HepG2 (cell line): ENCODE data around the gene RAD17. TPM values are rescaled to one million over a fixed set of nuclear protein-coding genes. Genes with fewer than 3 reads are reported as not detected.
A peak's percentile ranks its signal among the peaks of the same experiment; 100 is the strongest.

Experiments used
- BRCA1 ChIP-seq: sonication (generic); formaldehyde crosslinking; IDR thresholded peaks from 2 replicates; pipeline ENCODE4 v1.4.0; 2020; ENCODE audit warnings: missing genetic modification reagents
- DRAP1 ChIP-seq: IDR thresholded peaks from 2 replicates; pipeline ENCODE4 v1.6.1; 2016; ENCODE audit warnings: missing genetic modification reagents, missing compliant biosample characterization
- FOXP4 ChIP-seq: sonication (generic); formaldehyde crosslinking; IDR thresholded peaks from 2 replicates; pipeline ENCODE4 v1.4.0; 2020; ENCODE audit warnings: missing genetic modification reagents
- GZF1 ChIP-seq: sonication (generic); formaldehyde crosslinking; IDR thresholded peaks from 2 replicates; pipeline ENCODE4 v1.5.1; 2020; ENCODE audit warnings: mild to moderate bottlenecking, missing genetic modification reagents
- HDAC1 ChIP-seq: sonication (generic); formaldehyde crosslinking; IDR thresholded peaks from 2 replicates; pipeline ENCODE4 v1.5.1; 2020; ENCODE audit warnings: mild to moderate bottlenecking, missing genetic modification reagents
- MAFK ChIP-seq, 2 experiments: IDR thresholded peaks in 1 of 2; conservative IDR thresholded peaks in 1 of 2; 2 replicates each; pipeline ENCODE4 v1.6.1; 2011; ENCODE audit warnings: improper control_type of control experiment in 2 of 2, low read length in 2 of 2
- MED1 ChIP-seq: sonication (generic); formaldehyde crosslinking; IDR thresholded peaks from 2 replicates; pipeline ENCODE4 v1.4.0; 2020; ENCODE audit warnings: missing genetic modification reagents
- MXD4 ChIP-seq: IDR thresholded peaks from 2 replicates; pipeline ENCODE4 v1.6.1; 2016; ENCODE audit warnings: mild to moderate bottlenecking, missing biosample characterization, missing genetic modification reagents
- NFKB2 ChIP-seq: sonication (generic); formaldehyde crosslinking; IDR thresholded peaks from 2 replicates; pipeline ENCODE4 v1.4.0; 2020; ENCODE audit warnings: missing genetic modification reagents, borderline replicate concordance
- RFX3 ChIP-seq: IDR thresholded peaks from 2 replicates; pipeline ENCODE4 v1.6.1; 2016; ENCODE audit warnings: missing biosample characterization, missing genetic modification reagents
- SKIL ChIP-seq: sonication (generic); formaldehyde crosslinking; IDR thresholded peaks from 2 replicates; pipeline ENCODE4 v1.8.0; 2022; ENCODE audit warnings: missing genetic modification reagents, mild to moderate bottlenecking, moderate library complexity, borderline replicate concordance
- SMC3 ChIP-seq: IDR thresholded peaks from 2 replicates; pipeline ENCODE4 v1.6.1; 2011; ENCODE audit warnings: low read length, improper control_type of control experiment
- SP5 ChIP-seq: IDR thresholded peaks from 2 replicates; pipeline ENCODE4 v1.6.1; 2016; ENCODE audit warnings: low read depth, borderline replicate concordance
- ZNF788 ChIP-seq: sonication (generic); formaldehyde crosslinking; IDR thresholded peaks from 2 replicates; pipeline ENCODE4 v1.5.0; 2020; ENCODE audit warnings: mild to moderate bottlenecking, missing genetic modification reagents, borderline replicate concordance
- polyA plus RNA-seq, 8 experiments: library from polyadenylated mRNA; depleted of rRNA in 3 of 8; stranded (reverse) in 7 of 8; unstranded in 1 of 8; fragments of >200 nt; fragmentation: Illumina TruSeq in 4 of 8; extraction: Trizol in 4 of 8; gene quantifications; 2 replicates each; pipeline versions ENCODE4 v1.2.1 to v1.2.3, GENCODE V29; 2011 to 2016; ENCODE audit warnings: low read depth in 4 of 8, missing spikeins in 1 of 8, mixed read lengths in 1 of 8; ENCODE audit not compliant: insufficient read depth in 1 of 8
- total RNA-seq, 5 experiments: library from RNA; depleted of rRNA; stranded (reverse); fragments of >200 nt; fragmentation: Illumina TruSeq; extraction: Trizol; gene quantifications; 2 replicates each; pipeline ENCODE4 v1.2.3, GENCODE V29; 2016; ENCODE audit warnings: low read depth in 1 of 5
- TF ChIP-seq, protein P1 (sequence below): sonication (generic); formaldehyde crosslinking; IDR thresholded peaks from 2 replicates; pipeline ENCODE4 v1.4.0; 2020; ENCODE audit warnings: missing genetic modification reagents

RAD17 gene
- total and polyA plus RNA-seq, 2 of the 13 experiments (the other 11 are each of a cell fraction or from before 2014, with no cell fraction given) = 24.0 to 25.9 TPM

DNA sequence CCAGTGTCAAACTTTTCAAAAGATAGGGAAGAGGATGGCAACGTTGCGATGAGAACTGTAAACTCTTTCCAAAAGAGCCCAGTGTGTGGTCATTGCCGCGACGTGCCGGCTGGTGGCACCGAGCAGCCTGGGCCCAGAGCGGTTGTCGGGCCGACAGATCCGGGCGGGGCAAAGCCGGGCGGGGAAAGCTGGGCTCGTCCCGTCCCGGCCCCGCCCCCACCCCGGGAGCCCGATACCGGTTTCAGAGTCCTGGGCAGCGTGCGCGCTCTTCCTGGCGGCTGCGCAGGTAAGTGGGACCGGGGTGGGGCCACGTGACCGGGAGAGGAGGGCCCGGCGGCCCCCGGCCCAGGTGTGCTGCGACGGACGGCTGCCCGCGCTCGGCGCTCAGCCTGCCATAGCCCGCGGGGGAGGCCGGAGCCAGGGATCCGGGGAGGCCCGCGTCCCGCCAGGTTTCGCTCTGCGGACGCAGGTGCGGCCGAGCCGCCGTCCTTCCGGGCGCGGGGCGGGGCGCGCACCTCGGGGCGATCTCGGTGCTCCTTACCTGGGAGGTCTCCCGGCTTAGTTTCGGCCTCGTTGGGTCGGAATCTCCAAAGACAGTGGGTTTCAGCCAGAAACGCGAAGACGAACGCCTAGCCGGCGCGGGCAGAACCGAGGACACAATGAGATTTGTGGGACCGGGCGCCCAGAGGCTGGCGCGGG, 45.4 kb downstream of the RAD17 start, which contains the start of gene MARVELD2 (continued):
- TF ChIP-seq MAFK (conservative IDR thresholded peaks at IDR 0.05 in 1 of 2, IDR thresholded peaks at IDR 0.05 in 1 of 2; ENCODE audit: low read length in 2 of 2) (no peak), DRAP1 (CRISPR knock-in tag) (no peak), GZF1 (CRISPR knock-in tag) (no peak), ZNF788 (CRISPR knock-in tag) (no peak), SMC3 (peak; percentile 64; the same call in 1 of the 2 replicates), FOXP4 (CRISPR knock-in tag) (peak; percentile 42; the same call in 1 of the 2 replicates), SP5 (CRISPR knock-in tag) (peak; percentile 64; the same call in 1 of the 2 replicates), MED1 (peak; percentile 77), NFKB2 (CRISPR knock-in tag) (peak; percentile 38; the same call in 1 of the 2 replicates), HDAC1 (CRISPR knock-in tag) (peak; percentile 86), SKIL (CRISPR knock-in tag) (0 out of 2 replicates have a peak, but pooled peaks have one; percentile 44), BRCA1 (CRISPR knock-in tag) (no peak; the same call in 1 of the 2 replicates), MXD4 (CRISPR knock-in tag) (peak; percentile 89), RFX3 (CRISPR knock-in tag) (no peak)
- TF ChIP-seq, protein P1, sequence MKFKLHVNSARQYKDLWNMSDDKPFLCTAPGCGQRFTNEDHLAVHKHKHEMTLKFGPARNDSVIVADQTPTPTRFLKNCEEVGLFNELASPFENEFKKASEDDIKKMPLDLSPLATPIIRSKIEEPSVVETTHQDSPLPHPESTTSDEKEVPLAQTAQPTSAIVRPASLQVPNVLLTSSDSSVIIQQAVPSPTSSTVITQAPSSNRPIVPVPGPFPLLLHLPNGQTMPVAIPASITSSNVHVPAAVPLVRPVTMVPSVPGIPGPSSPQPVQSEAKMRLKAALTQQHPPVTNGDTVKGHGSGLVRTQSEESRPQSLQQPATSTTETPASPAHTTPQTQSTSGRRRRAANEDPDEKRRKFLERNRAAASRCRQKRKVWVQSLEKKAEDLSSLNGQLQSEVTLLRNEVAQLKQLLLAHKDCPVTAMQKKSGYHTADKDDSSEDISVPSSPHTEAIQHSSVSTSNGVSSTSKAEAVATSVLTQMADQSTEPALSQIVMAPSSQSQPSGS (CRISPR knock-in tag) = 0 out of 2 replicates have a peak, but pooled peaks have one; percentile 52
